Muscle of arm (tissue), 12 donors: ENCODE measurements around the gene CHD5. TPM values are rescaled to one million over a fixed set of nuclear protein-coding genes. Genes with fewer than 3 reads are reported as not detected.

Experiments used
- DNase-seq: peaks from one replicate; pipeline ENCODE4 v3.0.0-alpha.2; 2013
- polyA plus RNA-seq, 12 donors: library from polyadenylated mRNA; unstranded; fragments of 120-200 nt; gene quantifications; one replicate each; pipeline ENCODE4 v1.2.1, GENCODE V29; 2013; ENCODE audit not compliant: insufficient read length in 12 of 12

The CHD5 gene
- polyA plus RNA-seq, 12 donors = 0.13 to 1.5 (median 0.22) TPM; not detected in 1

- DNase-seq = no peak
These were observed 22.1 kb upstream of the CHD5 start for GRCh38 chr1:6202256-6202655.

DNA sequence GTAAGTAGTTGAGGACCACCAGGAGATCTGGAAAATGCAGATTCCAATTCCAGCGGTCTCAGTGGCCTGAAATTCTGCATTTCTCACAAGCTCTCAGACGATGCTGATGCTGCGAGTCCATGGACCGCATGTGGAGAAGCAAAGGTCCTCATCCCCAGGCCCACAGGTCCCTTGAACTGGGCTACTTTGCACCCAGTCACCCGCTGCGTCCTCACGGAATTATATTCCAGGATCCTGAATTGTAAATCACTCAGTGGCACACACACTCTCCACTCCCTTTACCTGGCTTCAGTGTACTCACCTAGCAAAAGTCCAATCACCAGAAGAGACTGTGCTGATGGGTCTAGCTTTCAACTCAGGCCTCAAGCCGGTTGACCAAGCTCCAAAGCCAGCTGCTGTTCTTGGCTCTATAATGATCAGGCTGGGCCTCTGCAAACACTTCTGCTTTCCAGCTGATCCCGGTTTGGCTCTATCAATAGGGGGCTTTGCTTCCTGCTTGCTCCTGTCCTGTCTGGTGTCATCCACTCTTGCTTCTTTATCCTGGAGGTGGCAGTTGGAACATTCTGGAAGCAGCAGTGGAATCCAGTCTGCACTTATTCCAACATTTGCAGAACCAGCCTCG lies 20.2 kb upstream of the CHD5 start:
- no peak for DNase-seq

GRCh38 chr1:6199298-6200187 lies 19.4 kb upstream of the CHD5 start, which contains the start of gene RPL22:
Gene RPL22 (minus strand): TSS chr1:6199595. CDS start chr1:6199573, 22 bp downstream.
- peak; percentile 99 for DNase-seq

- DNase-seq = no peak
These were observed 18.7 kb upstream of the CHD5 start for GRCh38 chr1:6198646-6199297.

DNA sequence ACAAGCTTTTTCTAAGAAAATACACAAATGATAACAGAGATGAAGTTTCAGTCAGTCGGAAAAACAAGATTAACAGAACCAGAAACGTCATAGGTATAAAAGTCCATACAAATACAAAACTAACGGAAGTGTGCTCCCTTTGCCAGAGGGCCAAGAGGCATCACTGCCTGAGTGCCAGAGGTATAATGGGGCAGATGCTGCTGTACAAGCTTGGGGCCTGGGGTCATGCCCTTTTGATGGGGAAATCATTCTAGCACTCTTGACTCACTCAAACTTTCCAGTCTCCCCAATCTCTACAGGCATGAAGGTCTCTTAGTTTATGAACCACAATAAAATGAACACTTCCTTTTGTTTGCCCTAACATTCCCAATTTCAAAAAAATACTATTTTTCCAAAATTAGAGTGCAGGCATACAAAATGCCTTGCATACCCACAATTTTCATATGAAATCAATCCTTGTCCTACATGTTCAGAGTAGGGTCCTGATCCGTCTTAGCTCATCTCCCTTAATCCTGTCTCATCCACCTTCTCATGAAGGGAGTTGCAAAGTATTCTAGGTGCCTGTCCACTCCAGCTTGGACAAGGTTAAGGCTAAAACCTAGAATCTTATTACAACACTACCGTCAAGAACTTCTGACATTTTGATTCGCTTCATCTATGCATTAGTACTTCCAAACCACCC lies 17.8 kb upstream of the CHD5 start:
- no peak for DNase-seq

DNA sequence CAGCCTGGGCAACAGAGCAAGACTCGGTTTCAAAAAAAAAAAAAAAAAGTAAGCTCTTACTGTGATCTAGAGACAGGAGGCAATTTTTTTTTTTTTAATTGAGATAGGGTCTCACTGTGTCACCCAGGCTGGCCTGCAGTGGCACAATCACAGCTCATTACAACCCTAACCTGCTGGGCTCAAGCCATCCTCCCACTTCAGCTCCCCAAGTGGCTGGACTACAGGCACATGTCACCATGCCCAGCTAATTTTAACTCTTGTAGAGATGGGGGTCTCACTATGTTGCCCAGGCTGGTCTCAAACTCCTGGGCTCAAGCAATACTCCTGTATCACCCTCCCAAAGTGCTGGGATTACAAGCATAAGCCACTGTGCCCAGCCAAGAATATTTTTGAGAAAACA lies 11.8 kb upstream of the CHD5 start:
- no peak for DNase-seq

GRCh38 chr1:6188466-6188865 lies 8.3 kb upstream of the CHD5 start:
- no peak for DNase-seq

DNA sequence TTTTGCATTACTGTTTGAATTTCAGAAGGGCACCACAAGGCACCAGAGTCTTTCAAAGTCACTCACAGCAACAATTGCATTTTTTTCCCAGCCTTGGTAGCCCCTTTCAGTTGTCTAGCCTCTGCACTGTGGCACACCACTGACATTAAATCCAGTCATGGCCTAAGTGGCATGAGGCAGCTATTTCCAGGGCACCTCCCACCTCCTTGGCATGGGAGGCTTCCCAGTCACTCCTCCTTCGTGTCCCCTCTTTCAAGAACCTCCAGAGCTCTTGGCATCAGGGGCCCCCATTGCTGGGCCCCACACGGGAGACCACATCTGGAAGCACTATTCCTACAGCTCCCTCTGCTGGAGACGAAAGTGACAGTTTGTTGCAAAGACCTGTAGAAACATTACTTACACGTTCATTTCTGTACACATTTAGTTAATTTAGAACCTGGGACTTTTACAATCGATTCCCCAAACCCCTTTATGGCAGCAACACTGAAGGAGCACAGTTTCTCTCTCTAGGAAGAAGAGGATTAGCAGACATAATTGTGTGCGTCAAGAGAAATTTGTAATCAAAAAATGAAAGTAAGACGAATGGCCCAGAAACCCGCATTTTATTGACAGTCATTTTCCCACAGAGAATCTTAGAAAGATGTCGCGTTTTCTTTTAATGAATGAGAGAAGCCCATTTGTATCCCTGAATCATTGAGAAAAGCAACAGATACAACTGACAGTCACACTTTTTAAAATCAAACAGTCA lies 5.7 kb upstream of the CHD5 start:
- no peak for DNase-seq

DNA sequence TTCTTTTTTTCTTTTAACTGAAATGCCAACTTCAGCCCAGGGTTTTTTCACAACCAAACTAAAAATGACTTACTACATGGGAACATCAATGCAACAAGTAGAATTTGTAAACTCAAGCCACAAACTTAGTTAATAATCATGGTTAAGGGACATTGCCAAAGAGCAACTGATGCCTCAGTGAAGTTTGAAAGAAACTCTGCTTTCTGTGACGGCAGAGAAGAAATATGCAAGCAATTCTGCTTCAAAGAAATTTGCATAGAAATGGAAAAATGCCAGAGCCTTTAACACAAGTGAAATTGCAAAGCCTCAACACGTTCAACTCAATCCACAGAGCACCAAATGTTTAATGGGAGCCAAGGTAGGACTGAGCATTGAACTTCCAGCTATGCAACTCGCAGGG lies 5.0 kb upstream of the CHD5 start:
- DNase-seq = no peak

- DNase-seq = no peak
These were observed 4.1 kb upstream of the CHD5 start for GRCh38 chr1:6184083-6184783.

DNA sequence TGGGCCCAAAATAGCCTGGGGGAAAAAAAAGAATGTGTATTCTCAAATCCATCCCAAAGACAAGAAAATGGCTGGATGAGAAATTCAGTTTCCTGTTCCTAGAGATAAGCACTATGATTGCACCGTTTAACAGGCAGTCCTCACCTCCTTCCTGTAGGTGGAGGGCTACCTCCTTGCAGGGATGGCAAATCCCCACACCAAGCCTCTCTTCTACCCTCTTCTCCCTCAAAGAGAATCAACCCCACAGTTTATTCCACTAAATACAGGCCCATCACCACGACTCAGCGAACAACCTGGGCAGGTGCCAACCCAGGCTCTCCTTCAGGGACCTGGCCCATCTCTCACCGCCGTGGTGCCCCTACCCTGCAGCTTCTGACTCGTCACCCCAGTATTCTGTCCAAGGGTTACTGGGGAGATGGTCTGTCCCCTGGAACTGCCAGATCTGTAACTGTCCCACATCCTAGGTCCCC lies 3.4 kb upstream of the CHD5 start:
- no peak for DNase-seq

DNA sequence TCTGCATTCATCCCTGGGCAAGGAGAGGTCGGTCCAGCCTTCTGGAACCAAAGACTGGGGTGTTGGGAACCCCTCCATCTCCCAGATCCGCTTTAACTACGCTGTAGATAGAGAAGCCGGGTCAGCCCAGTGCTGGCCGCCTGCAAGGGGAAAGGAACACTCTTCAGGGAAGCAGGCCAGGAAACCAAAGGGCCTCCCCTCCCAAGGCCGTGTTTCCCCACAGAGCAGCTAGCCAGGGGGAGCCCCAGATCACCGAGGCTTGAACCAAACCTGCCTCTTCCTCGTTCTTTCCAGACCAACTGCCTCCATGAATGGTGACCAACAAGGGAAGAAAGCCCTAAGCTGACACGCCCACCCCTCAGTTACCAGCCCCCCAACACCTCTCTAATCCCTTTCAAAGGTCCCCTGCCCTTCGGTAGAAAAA lies 1.2 kb upstream of the CHD5 start:
- no peak for DNase-seq

- DNase-seq = no peak
These were observed 688 bp upstream of the CHD5 start for GRCh38 chr1:6180707-6181311.

GRCh38 chr1:6179564-6180175 lies 451 bp downstream of the CHD5 start:
- DNase-seq = no peak

DNA sequence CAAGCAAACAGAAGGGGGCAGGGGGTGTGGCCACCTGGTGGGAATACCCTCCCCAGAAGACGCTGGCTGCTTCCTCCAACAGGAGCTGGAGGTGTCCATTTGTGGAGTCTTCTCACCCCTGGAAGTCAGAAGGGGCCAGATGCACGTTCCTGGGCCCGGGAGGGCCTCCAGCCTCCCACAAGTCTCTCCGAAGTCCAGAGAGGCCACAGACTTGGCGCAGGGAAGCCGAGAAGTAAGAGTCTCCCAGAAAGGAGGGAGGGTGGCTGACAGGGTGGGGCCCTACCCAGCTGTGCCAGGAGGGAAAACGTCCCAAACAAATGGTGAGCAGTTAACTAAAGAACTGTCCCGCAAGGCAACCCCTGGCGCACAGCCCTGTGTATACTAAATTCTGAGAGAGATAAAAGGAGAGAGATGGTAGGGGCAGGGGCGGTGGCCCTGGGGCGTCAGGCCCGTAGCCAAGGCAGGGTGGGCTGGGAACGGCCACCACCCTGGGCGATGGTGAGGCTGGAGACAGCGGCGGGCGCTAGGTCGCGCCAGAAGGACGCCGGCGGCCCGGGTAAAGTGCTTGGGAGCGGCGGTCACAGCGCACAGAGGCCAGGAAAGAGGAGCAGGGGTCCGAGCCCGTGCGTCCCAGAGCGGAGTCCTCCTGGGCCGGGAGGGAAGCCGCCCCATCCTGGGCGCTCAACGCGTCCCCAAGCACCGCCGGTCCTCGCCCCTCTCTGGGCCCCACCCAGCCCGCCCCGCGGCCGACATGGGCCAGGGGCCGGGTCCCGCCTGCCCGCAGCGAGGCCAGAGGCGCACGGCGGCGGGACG lies 1.2 kb downstream of the CHD5 start:
- no peak for DNase-seq

GRCh38 chr1:6177681-6178380 lies 2.3 kb downstream of the CHD5 start:
- no peak for DNase-seq

GRCh38 chr1:6176779-6177178 lies 3.3 kb downstream of the CHD5 start:
- no peak for DNase-seq

DNA sequence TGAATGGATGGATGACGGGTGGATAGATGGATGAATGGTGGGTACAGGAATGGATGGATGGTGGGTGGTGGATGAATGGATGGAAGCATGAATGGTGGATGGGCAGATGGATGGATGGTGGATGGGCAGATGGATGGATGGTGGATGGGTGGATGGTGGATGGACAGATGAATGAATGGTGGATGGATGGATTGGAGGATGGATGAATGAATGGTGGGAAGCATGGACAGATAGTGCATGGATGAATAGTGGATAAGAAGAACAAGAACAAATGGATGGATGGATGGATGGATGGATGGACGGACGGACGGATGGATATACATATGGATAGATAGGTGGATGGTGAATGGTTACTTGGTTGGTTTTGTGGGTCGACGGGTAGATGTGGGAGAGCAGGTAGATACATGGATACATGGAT lies 4.7 kb downstream of the CHD5 start:
- DNase-seq = no peak
